CD14-positive monocyte (primary cell): ENCODE measurements around the gene PITPNM1. TPM values are rescaled to one million over a fixed set of nuclear protein-coding genes. Genes with fewer than 3 reads are reported as not detected.

Source experiments
- DNase-seq, 3 donors: peaks; one replicate each; pipeline ENCODE4 v3.0.0-alpha.2; 2011 to 2022
- H2AFZ ChIP-seq: 2 replicates; pipeline ENCODE4 v1.6.0; 2012; ENCODE audit warnings: mild to moderate bottlenecking, low read depth, low read length, inconsistent platforms; ENCODE audit not compliant: insufficient read depth, poor library complexity, severe bottlenecking
- H3K27ac ChIP-seq, 2 donors: 1 replicate in 1 of 2; 2 replicates in 1 of 2; pipeline ENCODE4 v1.5.1; 2012 to 2013; ENCODE audit warnings: low read length in 2 of 2, control low read depth in 1 of 2, inconsistent platforms in 1 of 2, low read depth in 1 of 2, mild to moderate bottlenecking in 1 of 2
- H3K27me3 ChIP-seq, 2 donors: one replicate each; pipeline versions ENCODE4 v1.6.0 to v1.6.1; 2011 to 2013; ENCODE audit warnings: low read length in 2 of 2; ENCODE audit not compliant: control insufficient read depth in 2 of 2, insufficient read depth in 2 of 2
- H3K36me3 ChIP-seq, 2 donors: replicated peaks in 1 of 2; 1 replicate in 1 of 2; 2 replicates in 1 of 2; pipeline versions ENCODE4 v1.5.1 to v1.6.1; 2012 to 2013; ENCODE audit warnings: low read length in 2 of 2, control low read depth in 1 of 2, inconsistent platforms in 1 of 2, mild to moderate bottlenecking in 1 of 2; ENCODE audit not compliant: insufficient read depth in 2 of 2, control insufficient read depth in 1 of 2
- H3K4me1 ChIP-seq, 2 donors: 1 replicate in 1 of 2; 2 replicates in 1 of 2; pipeline versions ENCODE4 v1.5.1 to v1.6.1; 2012 to 2013; ENCODE audit warnings: low read length in 2 of 2, control low read depth in 1 of 2, inconsistent platforms in 1 of 2, mild to moderate bottlenecking in 1 of 2, moderate library complexity in 1 of 2; ENCODE audit not compliant: insufficient read depth in 2 of 2, control insufficient read depth in 1 of 2
- H3K4me2 ChIP-seq: replicated peaks from 2 replicates; pipeline ENCODE3; 2012; ENCODE audit warnings: low read length, moderate library complexity, mild to moderate bottlenecking; ENCODE audit not compliant: poor library complexity, severe bottlenecking; ENCODE audit errors: extremely low read depth
- H3K4me3 ChIP-seq, 3 experiments: fragments of 200-600 bp in 1 of 3; sonication (generic) in 1 of 3; replicated peaks in 1 of 3; 1 replicate in 2 of 3; 2 replicates in 1 of 3; pipeline ENCODE4 v1.5.1; 2011 to 2013; ENCODE audit warnings: low read length in 3 of 3, mild to moderate bottlenecking in 3 of 3, control low read depth in 2 of 3, low read depth in 2 of 3, inconsistent platforms in 1 of 3, moderate library complexity in 1 of 3
- H3K79me2 ChIP-seq: 2 replicates; pipeline ENCODE4 v1.6.0; 2012; ENCODE audit warnings: mild to moderate bottlenecking, control low read depth, inconsistent platforms, low read length, moderate library complexity; ENCODE audit not compliant: insufficient read depth
- H3K9ac ChIP-seq: 2 replicates; pipeline ENCODE4 v1.6.0; 2017; ENCODE audit warnings: low read length, mild to moderate bottlenecking; ENCODE audit not compliant: insufficient read depth, poor library complexity, severe bottlenecking
- H3K9me3 ChIP-seq, 2 donors: replicated peaks in 1 of 2; 1 replicate in 1 of 2; 2 replicates in 1 of 2; pipeline versions ENCODE4 v1.5.1 to v1.6.1; 2012 to 2013; ENCODE audit warnings: low read length in 2 of 2, control low read depth in 1 of 2; ENCODE audit not compliant: control insufficient read depth in 1 of 2, insufficient read depth in 1 of 2
- H4K20me1 ChIP-seq: 2 replicates; pipeline ENCODE4 v1.6.0; 2012; ENCODE audit warnings: mild to moderate bottlenecking, low read length, control low read depth, moderate library complexity; ENCODE audit not compliant: insufficient read depth
- H3K27ac Mint-ChIP-seq, 7 donors: one replicate each; pipeline ENCODE4 v1.8.0; 2020; ENCODE audit warnings: mild to moderate bottlenecking in 7 of 7, mixed read lengths in 7 of 7, moderate library complexity in 6 of 7, inconsistent platforms in 2 of 7
- H3K27me3 Mint-ChIP-seq, 3 donors: one replicate each; pipeline ENCODE4 v1.8.0; 2021 to 2022; ENCODE audit warnings: low read depth in 3 of 3, mild to moderate bottlenecking in 3 of 3, mixed read lengths in 3 of 3, moderate library complexity in 3 of 3, inconsistent platforms in 1 of 3
- H3K36me3 Mint-ChIP-seq, 2 donors: one replicate each; pipeline ENCODE4 v1.8.0; 2020; ENCODE audit warnings: mixed read lengths in 2 of 2, inconsistent platforms in 1 of 2, mild to moderate bottlenecking in 1 of 2
- H3K4me1 Mint-ChIP-seq: one replicate; pipeline ENCODE4 v1.8.0; 2020; ENCODE audit warnings: mild to moderate bottlenecking, mixed read lengths
- H3K4me3 Mint-ChIP-seq, 2 donors: one replicate each; pipeline ENCODE4 v1.8.0; 2020; ENCODE audit warnings: mild to moderate bottlenecking in 2 of 2, mixed read lengths in 2 of 2, moderate library complexity in 1 of 2
- H3K9me3 Mint-ChIP-seq, 7 donors: one replicate each; pipeline ENCODE4 v1.8.0; 2020 to 2022; ENCODE audit warnings: mixed read lengths in 7 of 7, mild to moderate bottlenecking in 6 of 7, moderate library complexity in 6 of 7, inconsistent platforms in 2 of 7
- WGBS: methylation state at CpG from one replicate; pipeline ENCODE4 v1.1.5; 2013; ENCODE audit warnings: missing lambda C conversion rate; ENCODE audit not compliant: insufficient coverage; 5-methylcytosine and 5-hydroxymethylcytosine counted together
- intact Hi-C, 2 donors: fragments of 100-400 bp; cut with micrococcal nuclease; formaldehyde crosslinking; loops; one replicate each; pipeline versions ENCODE4 v1.15.0 to v1.15.1; 2023
- polyA plus RNA-seq, 3 donors: library from polyadenylated mRNA; depleted of rRNA in 1 of 3; unstranded in 2 of 3; stranded (reverse) in 1 of 3; fragments of 300-500 nt in 2 of 3; fragments of >200 nt in 1 of 3; fragmentation: Illumina TruSeq in 2 of 3; gene quantifications; 1 replicate in 2 of 3; 2 replicates in 1 of 3; pipeline ENCODE4 v1.2.3, GENCODE V29; 2012 to 2021
- small RNA-seq: library from RNA; depleted of rRNA; stranded (forward); fragments of <200 nt; gene quantifications from one replicate; pipeline ENCODE3, GENCODE V24; 2012; ENCODE audit warnings: low read depth; ENCODE audit not compliant: insufficient read length
- TF ChIP-seq, protein P1 (sequence below): fragments of 200-600 bp; IDR thresholded peaks from one replicate; pipeline ENCODE4 v1.8.0; 2022; ENCODE audit warnings: antibody characterized with exemption, mild to moderate bottlenecking

The PITPNM1 gene
- polyA plus RNA-seq, 3 donors, result 11.7 to 122 (median 22.2) TPM

DNA sequence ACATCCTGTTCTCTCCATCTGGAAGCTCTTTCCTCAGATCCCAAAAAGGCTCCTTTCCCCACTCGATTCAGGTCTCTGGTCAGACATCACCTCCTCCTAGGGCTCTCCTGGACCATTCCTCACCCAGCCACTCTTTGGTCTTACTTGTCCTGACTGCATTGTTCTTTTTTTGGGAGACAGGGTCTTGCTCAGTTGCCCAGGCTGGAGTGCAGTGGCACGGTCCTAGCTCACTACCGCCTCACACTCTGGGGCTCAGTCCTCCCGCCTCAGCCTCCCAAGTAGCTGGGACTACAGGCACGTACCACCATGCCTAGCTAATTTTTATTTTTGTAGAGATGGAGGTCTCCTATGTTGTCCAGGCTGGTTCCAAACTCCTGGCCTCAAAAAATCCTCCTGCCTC, 59.6 kb downstream of the PITPNM1 start:
- Mint-ChIP-seq H3K36me3 (peaks cover 18 to 21% of the 10 kb centered on the region in 2 donors), H3K27ac (peak overlapping the region in 1 of 7 donors; percentile 78), H3K27me3 (peaks cover 3 to 4% (median 3%) of the 10 kb centered on the region in 3 donors), H3K4me3 (peak overlapping the region in 1 of 2 donors; percentile 8), H3K4me1 (peaks cover 58% of the 10 kb centered on the region), H3K9me3 (no peaks in the 10 kb centered on the region)
- H3K4me1 ChIP-seq, result peaks cover 44 to 67% of the 10 kb centered on the region in 2 donors
- no peak overlapping the region for H3K9ac ChIP-seq
- H3K27me3 ChIP-seq, result no peaks in the 10 kb centered on the region
- H3K9me3 ChIP-seq, result no peaks in the 10 kb centered on the region
- DNase-seq, result no peak
- H3K79me2 ChIP-seq, result no peaks in the 10 kb centered on the region
- 100% methylated on average over 3 of the region's 5 CpGs for WGBS
- intact Hi-C loops, result no loop called here
- no peak overlapping the region for H3K4me2 ChIP-seq
- peaks cover under 1 to 15% of the 10 kb centered on the region in 2 donors for H3K36me3 ChIP-seq
- H4K20me1 ChIP-seq, result peaks cover 23% of the 10 kb centered on the region
- H3K4me3 ChIP-seq, result no peak overlapping the region
- H3K27ac ChIP-seq, result no peak overlapping the region
- H2AFZ ChIP-seq, result no peak overlapping the region
- TF ChIP-seq, protein P1, sequence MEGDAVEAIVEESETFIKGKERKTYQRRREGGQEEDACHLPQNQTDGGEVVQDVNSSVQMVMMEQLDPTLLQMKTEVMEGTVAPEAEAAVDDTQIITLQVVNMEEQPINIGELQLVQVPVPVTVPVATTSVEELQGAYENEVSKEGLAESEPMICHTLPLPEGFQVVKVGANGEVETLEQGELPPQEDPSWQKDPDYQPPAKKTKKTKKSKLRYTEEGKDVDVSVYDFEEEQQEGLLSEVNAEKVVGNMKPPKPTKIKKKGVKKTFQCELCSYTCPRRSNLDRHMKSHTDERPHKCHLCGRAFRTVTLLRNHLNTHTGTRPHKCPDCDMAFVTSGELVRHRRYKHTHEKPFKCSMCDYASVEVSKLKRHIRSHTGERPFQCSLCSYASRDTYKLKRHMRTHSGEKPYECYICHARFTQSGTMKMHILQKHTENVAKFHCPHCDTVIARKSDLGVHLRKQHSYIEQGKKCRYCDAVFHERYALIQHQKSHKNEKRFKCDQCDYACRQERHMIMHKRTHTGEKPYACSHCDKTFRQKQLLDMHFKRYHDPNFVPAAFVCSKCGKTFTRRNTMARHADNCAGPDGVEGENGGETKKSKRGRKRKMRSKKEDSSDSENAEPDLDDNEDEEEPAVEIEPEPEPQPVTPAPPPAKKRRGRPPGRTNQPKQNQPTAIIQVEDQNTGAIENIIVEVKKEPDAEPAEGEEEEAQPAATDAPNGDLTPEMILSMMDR, result no peak

DNA sequence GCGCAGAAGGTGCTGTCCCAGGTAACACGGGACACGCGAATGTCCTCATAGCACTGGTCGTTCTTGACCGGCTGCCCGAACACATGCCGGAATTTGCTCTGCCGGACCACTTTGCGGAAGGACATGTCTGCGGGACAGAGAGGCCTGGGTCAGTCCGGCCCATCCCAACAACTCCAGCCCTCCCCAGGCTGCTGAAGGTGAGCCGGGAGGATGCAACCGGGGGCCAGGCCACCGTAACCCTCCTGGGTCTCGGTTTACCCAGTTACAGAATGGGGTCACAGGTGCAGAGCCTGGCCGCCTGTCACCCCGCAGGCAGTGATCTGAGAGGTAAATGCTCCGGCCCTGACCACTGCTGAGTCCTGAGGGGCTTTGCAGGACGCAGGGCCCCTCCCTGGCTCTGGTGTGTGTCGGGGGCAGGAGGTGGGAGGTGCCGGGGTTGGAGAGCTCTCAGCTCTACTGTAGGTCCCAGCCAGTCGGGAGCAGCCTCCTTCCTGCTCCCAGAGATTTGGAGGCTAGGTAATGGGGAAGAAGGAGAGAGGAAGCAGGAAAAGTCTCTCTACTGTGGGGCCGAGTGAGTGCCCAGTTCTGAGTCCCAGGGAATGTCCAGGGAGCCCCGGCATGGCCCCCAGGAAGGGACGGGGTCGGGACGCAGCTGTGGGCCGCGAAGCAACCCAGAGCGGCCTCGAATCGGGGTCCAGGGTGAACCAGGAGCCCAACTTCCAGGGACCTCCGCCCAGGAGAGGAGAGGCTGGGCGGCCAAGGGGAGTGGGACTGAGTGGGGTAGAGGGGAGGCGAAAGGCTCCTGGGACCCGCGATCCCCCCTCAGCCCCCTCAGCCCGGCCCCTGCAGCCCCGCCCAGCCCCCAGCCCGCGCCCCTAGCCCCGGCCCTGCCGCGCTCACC, 62.4 kb downstream of the PITPNM1 start:
- Mint-ChIP-seq H3K27ac (peak overlapping the region in 5 of 7 donors; percentile 28 to 91 (median 71)), H3K4me1 (peaks cover 51% of the 10 kb centered on the region), H3K36me3 (peaks cover 30 to 34% of the 10 kb centered on the region in 2 donors), H3K9me3 (no peaks in the 10 kb centered on the region), H3K4me3 (peak overlapping the region; percentile 78 to 84), H3K27me3 (peaks cover 1 to 4% (median 3%) of the 10 kb centered on the region in 3 donors)
- H4K20me1 ChIP-seq, result peaks cover 47% of the 10 kb centered on the region
- peak overlapping the region; percentile 5 to 17 for H3K27ac ChIP-seq
- H3K9me3 ChIP-seq, result no peaks in the 10 kb centered on the region
- DNase-seq, result no peak
- H3K36me3 ChIP-seq, result peaks cover 10 to 38% of the 10 kb centered on the region in 2 donors
- peak overlapping the region; percentile 76 for H2AFZ ChIP-seq
- peaks cover 21 to 56% of the 10 kb centered on the region in 2 donors for H3K4me1 ChIP-seq
- TF ChIP-seq, protein P1, result no peak
- intact Hi-C loops, result no loop called here
- 60% methylated on average over 39 of the region's 45 CpGs for WGBS
- H3K4me3 ChIP-seq, result peak overlapping the region; percentile 50 to 84 (median 78)
- peak overlapping the region; percentile 65 for H3K9ac ChIP-seq
- peak overlapping the region; percentile 93 for H3K4me2 ChIP-seq
- no peaks in the 10 kb centered on the region for H3K79me2 ChIP-seq
- no peaks in the 10 kb centered on the region for H3K27me3 ChIP-seq

Small RNAs within 50 kb of the gene (small RNA-seq; reads per million reads assigned to genes)
- gene MIR6752, result not detected

Other genes starting within 250 kb of the PITPNM1 start
- 100 to 1,000 TPM in 1 of 3 donors, 10 to 100 TPM in 2; 34.9 to 777 (median 43.0) TPM for gene GRK2, start 238.9 kb downstream of the PITPNM1 start, polyA plus RNA-seq
- 100 to 1,000 TPM in 1 of 3 donors, 10 to 100 TPM in 1, 1 to 10 TPM in 1; 9.1 to 389 (median 10.3) TPM for gene ANKRD13D, start 216.1 kb downstream of the PITPNM1 start, polyA plus RNA-seq
- 10 to 100 TPM in 1 of 3 donors, 1 to 10 TPM in 2; 3.6 to 23.3 (median 5.8) TPM for gene SSH3, start 201.8 kb downstream of the PITPNM1 start, polyA plus RNA-seq
- 100 to 1,000 TPM; 157 to 205 (median 176) TPM for gene POLD4, start 151.8 kb downstream of the PITPNM1 start, polyA plus RNA-seq
- 10 to 100 TPM in 1 of 3 donors, under 1 TPM in 2; 0.44 to 14.8 (median 0.94) TPM for gene CLCF1, start 131.8 kb downstream of the PITPNM1 start, polyA plus RNA-seq
- 10 to 100 TPM in 1 of 3 donors, 1 to 10 TPM in 2; 3.7 to 31.7 (median 3.8) TPM for gene RAD9A, start 113.4 kb downstream of the PITPNM1 start, polyA plus RNA-seq
- gene PPP1CA, start 103.5 kb downstream of the PITPNM1 start, polyA plus RNA-seq, result 100 to 1,000 TPM; 209 to 551 (median 461) TPM
- 10 to 100 TPM; 68.6 to 72.9 (median 71.6) TPM for gene TBC1D10C, start 101.3 kb downstream of the PITPNM1 start, polyA plus RNA-seq
- under 1 TPM in 1 of 3 donors, not detected in 2; 0.09 TPM for gene CARNS1, start 89.7 kb downstream of the PITPNM1 start, polyA plus RNA-seq
- 100 to 1,000 TPM in 1 of 3 donors, 10 to 100 TPM in 2; 51.6 to 101 (median 53.8) TPM for gene RPS6KB2, start 76.9 kb downstream of the PITPNM1 start, polyA plus RNA-seq
- 10 to 100 TPM in 1 of 3 donors, 1 to 10 TPM in 2; 2.1 to 14.3 (median 2.8) TPM for gene PTPRCAP, start 67.7 kb downstream of the PITPNM1 start, polyA plus RNA-seq
- 100 to 1,000 TPM; 105 to 151 (median 106) TPM for gene CORO1B, start 61.9 kb downstream of the PITPNM1 start, polyA plus RNA-seq
- not detected for gene GPR152, start 52.6 kb downstream of the PITPNM1 start, polyA plus RNA-seq
- gene CABP4, start 50.0 kb downstream of the PITPNM1 start, polyA plus RNA-seq, result 1 to 10 TPM in 1 of 3 donors, under 1 TPM in 1, not detected in 1; 0.28 to 1.7 TPM
- 100 to 1,000 TPM in 1 of 3 donors, 10 to 100 TPM in 2; 67.4 to 104 (median 76.8) TPM for gene TMEM134, start 36.1 kb downstream of the PITPNM1 start, polyA plus RNA-seq
- gene AIP, start 22.3 kb downstream of the PITPNM1 start, polyA plus RNA-seq, result 100 to 1,000 TPM in 1 of 3 donors, 10 to 100 TPM in 2; 76.7 to 132 (median 99.3) TPM
- 10 to 100 TPM; 47.8 to 80.2 (median 78.5) TPM for gene CDK2AP2, start 2.8 kb upstream of the PITPNM1 start, polyA plus RNA-seq
- gene CABP2, start 18.1 kb upstream of the PITPNM1 start, polyA plus RNA-seq, result not detected
- 1,000 to 10,000 TPM in 2 of 3 donors, 100 to 1,000 TPM in 1; 853 to 1,483 (median 1,250) TPM for gene GSTP1, start 78.4 kb upstream of the PITPNM1 start, polyA plus RNA-seq
- gene NDUFV1, start 101.6 kb upstream of the PITPNM1 start, polyA plus RNA-seq, result 100 to 1,000 TPM in 1 of 3 donors, 10 to 100 TPM in 2; 71.6 to 174 (median 72.1) TPM
- 1 to 10 TPM in 2 of 3 donors, under 1 TPM in 1; 0.92 to 1.4 (median 1.3) TPM for gene NUDT8, start 124.6 kb upstream of the PITPNM1 start, polyA plus RNA-seq
- not detected for gene TBX10, start 134.4 kb upstream of the PITPNM1 start, polyA plus RNA-seq
- under 1 TPM; 0.16 to 0.61 (median 0.21) TPM for gene ACY3, start 145.4 kb upstream of the PITPNM1 start, polyA plus RNA-seq
- not detected for gene ALDH3B2, start 169.3 kb upstream of the PITPNM1 start, polyA plus RNA-seq